Measurements from ENCODE around the gene WDR87. TPM values are rescaled to one million over a fixed set of nuclear protein-coding genes. Genes with fewer than 3 reads are reported as not detected.

Gene WDR87
- total and polyA plus RNA-seq, 2 of the 8 experiments (the other 6 are each of a cell fraction or from before 2014, with no cell fraction given) = not detected

DNA sequence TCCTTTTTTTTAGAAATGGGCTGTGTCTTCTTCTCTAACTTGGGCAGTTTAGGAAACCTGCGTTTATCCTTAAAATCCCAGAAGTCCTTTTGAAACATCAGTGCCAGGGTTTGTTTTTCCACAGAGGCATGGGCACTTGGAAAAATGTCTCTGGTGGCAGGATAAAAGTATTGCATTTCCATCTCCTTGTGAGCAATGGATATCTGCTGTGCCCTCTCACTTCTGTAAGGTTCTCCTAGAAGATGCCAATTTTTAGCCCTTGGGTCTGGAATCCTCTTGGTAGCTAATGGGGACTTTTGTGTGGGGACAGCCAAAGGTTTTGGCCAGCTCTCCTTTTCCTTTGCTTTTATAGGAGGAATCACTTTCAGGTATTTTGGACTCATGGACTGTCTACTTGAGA, 21.0 kb downstream of the WDR87 start:
- Histone ChIP-seq H4K5ac (ENCODE audit: insufficient read length, low read depth, low read length) (no peak overlapping the region), H2BK15ac (ENCODE audit: low read length) (no peak overlapping the region), H3K4ac (replicated peaks; ENCODE audit: insufficient read length, low read depth, low read length) (no peak overlapping the region), H3K79me2 (ENCODE audit: control insufficient read depth in 1 of 2, insufficient read depth in 2 of 2, low read length in 2 of 2) (no peaks in the 10 kb centered on the region), H3K9ac (replicated peaks in 1 of 4; ENCODE audit: extremely low read depth in 1 of 4, low read depth in 3 of 4, low read length in 3 of 4) (no peak overlapping the region), H3K27ac (ENCODE audit: low read depth, low read length) (no peak overlapping the region), H2BK20ac (ENCODE audit: low read length) (no peak overlapping the region), H3K23ac (ENCODE audit: insufficient read length) (no peak overlapping the region), H3K4me2 (ENCODE audit: insufficient read depth in 1 of 2, low read depth in 2 of 2, low read length in 2 of 2) (no peak overlapping the region), H3K36me3 (ENCODE audit: control insufficient read depth in 2 of 4, insufficient read depth in 4 of 4, low read length in 3 of 4) (no peaks in the 10 kb centered on the region), H3K18ac (ENCODE audit: extremely low read depth, low read length) (no peak overlapping the region), H4K8ac (ENCODE audit: extremely low read depth, insufficient read depth, low read length) (no peak overlapping the region), H2BK120ac (replicated peaks; ENCODE audit: low read depth, low read length) (no peak overlapping the region), H2BK5ac (ENCODE audit: low read depth, low read length) (no peak overlapping the region), H3K56ac (replicated peaks; ENCODE audit: insufficient read length, low read depth, low read length) (no peak overlapping the region), H2BK12ac (ENCODE audit: low read depth, low read length) (no peak overlapping the region), H4K91ac (replicated peaks; ENCODE audit: insufficient read length, low read length) (no peak overlapping the region), H2AFZ (ENCODE audit: low read length) (no peak overlapping the region), H3K14ac (ENCODE audit: insufficient read length) (no peak overlapping the region), H3K23me2 (ENCODE audit: low read depth, low read length) (no peaks in the 10 kb centered on the region), H2AK5ac (ENCODE audit: low read depth, low read length) (no peak overlapping the region), H3K9me3 (ENCODE audit: insufficient read depth in 2 of 2, low read depth in 1 of 2, low read length in 1 of 2) (peaks cover 3 to 4% of the 10 kb centered on the region in 2 experiments; a peak in 1 of 4 replicates), H3K27me3 (replicated peaks in 1 of 4; ENCODE audit: control insufficient read depth in 3 of 4, extremely low read depth in 1 of 4, insufficient read depth in 3 of 4, low read length in 3 of 4) (peaks cover 0 to 3% (median under 1%) of the 10 kb centered on the region in 4 experiments; a peak in 2 of 7 replicates), H3K4me1 (replicated peaks in 1 of 4; ENCODE audit: control insufficient read depth in 3 of 4, insufficient read depth in 4 of 4, low read length in 3 of 4) (no peaks in the 10 kb centered on the region), H3K79me1 (ENCODE audit: low read depth, low read length) (no peaks in the 10 kb centered on the region), H3K4me3 (ENCODE audit: extremely low read depth in 1 of 4, insufficient read depth in 2 of 4, low read depth in 3 of 4, low read length in 4 of 4) (no peak overlapping the region), H4K20me1 (replicated peaks in 1 of 2; ENCODE audit: control insufficient read depth in 1 of 2, insufficient read depth in 2 of 2, low read length in 2 of 2) (no peaks in the 10 kb centered on the region)
- WGBS, 2 experiments (ENCODE audit: extremely low coverage in 1 of 2, insufficient coverage in 1 of 2, insufficient read length in 1 of 2, insufficient replicate concordance in 2 of 2, low coverage in 1 of 2, low lambda C conversion rate in 2 of 2, missing lambda C conversion rate in 1 of 2) = 72% methylated on average over 1 of the region's 1 CpG; no CpG with 5 or more reads in 1 of the 2 experiments
- CTCF ChIA-PET (ENCODE audit: partially characterized antibody) = interaction anchor here (1.0 to 1.5 kb wide), 6 partner anchors 10 to 257 kb away, joined by 3 to 4 read pairs (median 4); partner anchors contain the start of gene ZNF607
- TF ChIP-seq RAD21 (IDR thresholded peaks at IDR 0.05 in 1 of 2, conservative IDR thresholded peaks at IDR 0.05 in 1 of 2; ENCODE audit: low read depth in 2 of 2, low read length in 2 of 2) (0 out of 4 replicates have a peak, but pooled peaks of 1 of the 2 experiments have one; percentile 1), YY1 (IDR thresholded peaks at IDR 0.05; ENCODE audit: low read depth, low read length) (no peak), CBX5 (IDR thresholded peaks at IDR 0.05; ENCODE audit: low read depth, low read length) (no peak), POLR2AphosphoS5 (IDR thresholded peaks at IDR 0.05; ENCODE audit: low read depth, low read length) (no peak)
- POLR2A ChIA-PET (ENCODE audit: partially characterized antibody) = no interaction called here
- DNase-seq (ENCODE audit: low read depth in 1 of 2, low spot score in 2 of 2) = no peak
- no peak for FAIRE-seq

All from H1 (cell line).